SIG-M5 treated with dmso at 0.1 percent for 504 hours (cell line): ENCODE data around the gene SLC25A10.

Source experiments
- DNase-seq: peaks from one replicate; lab custom pipeline; 2025; ENCODE audit not compliant: unreplicated experiment; lab: John Stamatoyannopoulos, UW

Gene SLC25A10

GRCh38 chr17:81686614-81687013 lies 25.5 kb upstream of the SLC25A10 start:
- no peak for DNase-seq

- no peak for DNase-seq
These were observed 24.1 kb upstream of the SLC25A10 start for GRCh38 chr17:81687770-81688541.

DNA sequence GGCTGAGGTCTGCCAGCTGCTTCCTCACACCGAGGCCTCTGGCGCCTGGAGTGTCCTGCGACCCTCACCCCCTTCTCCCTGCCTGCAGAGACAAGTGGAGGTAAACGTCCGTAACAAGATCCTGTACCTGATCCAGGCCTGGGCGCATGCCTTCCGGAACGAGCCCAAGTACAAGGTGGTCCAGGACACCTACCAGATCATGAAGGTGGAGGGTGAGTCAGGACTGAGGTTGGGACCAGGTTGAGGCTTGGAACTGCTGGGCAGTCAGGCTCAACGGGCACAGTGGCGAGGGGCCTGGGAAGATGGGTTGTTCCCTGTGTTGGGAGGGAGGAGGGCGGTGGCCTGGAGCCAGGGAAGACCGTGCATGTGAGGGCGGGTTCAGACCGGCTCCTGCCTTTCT lies 23.5 kb upstream of the SLC25A10 start:
- no peak for DNase-seq

- no peak for DNase-seq
These were observed 22.0 kb upstream of the SLC25A10 start for GRCh38 chr17:81690066-81690465.

DNA sequence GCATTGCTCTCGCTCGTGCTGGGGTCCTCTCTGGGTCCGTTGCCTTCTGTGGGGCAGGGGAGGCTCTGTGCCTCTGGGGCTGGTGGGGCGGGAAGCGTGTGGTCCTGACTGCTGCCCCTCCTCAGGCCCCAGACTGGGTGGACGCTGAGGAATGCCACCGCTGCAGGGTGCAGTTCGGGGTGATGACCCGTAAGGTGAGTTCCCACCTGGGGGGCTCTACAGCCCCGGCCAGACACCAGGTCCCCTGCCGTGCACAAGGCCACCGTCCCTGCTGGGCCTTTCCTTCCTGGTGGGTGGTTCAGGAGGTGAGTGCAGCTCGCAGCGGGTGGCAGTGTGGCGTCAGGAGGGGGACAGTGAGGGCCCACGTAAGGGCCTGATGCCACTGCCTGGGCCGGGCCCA lies 21.5 kb upstream of the SLC25A10 start:
- DNase-seq = no peak

DNA sequence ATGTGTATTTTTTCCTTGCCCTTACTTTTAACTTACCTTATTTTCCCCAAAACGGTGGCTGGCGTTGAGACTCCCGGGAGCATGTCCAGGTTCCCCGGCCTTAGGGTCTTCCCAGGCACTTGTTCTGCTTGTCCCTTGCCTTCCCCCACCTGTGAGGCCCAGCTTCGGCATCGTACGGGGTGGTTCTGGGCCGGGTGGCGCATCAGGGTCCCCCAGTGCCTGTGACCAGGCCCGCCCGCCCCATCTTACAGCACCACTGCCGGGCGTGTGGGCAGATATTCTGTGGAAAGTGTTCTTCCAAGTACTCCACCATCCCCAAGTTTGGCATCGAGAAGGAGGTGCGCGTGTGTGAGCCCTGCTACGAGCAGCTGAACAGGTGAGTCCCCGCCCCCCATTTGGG lies 20.9 kb upstream of the SLC25A10 start:
- DNase-seq = no peak

GRCh38 chr17:81691608-81692007 lies 20.5 kb upstream of the SLC25A10 start:
- no peak for DNase-seq

- DNase-seq = no peak
These were observed 18.4 kb upstream of the SLC25A10 start for GRCh38 chr17:81693509-81694210.

DNA sequence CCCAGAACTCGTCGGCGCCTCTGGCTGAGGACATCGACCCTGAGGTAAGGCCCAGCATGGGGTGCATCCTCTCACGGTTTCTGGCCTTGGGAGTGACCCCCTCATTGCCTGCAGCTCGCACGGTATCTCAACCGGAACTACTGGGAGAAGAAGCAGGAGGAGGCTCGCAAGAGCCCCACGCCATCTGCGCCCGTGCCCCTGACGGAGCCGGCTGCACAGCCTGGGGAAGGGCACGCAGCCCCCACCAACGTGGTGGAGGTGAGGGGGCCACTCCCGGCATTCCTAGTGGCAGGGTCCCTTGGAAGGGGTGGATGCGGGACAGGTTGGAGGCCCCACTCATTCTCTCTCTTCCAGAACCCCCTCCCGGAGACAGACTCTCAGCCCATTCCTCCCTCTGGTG lies 17.3 kb upstream of the SLC25A10 start:
- DNase-seq = no peak

DNA sequence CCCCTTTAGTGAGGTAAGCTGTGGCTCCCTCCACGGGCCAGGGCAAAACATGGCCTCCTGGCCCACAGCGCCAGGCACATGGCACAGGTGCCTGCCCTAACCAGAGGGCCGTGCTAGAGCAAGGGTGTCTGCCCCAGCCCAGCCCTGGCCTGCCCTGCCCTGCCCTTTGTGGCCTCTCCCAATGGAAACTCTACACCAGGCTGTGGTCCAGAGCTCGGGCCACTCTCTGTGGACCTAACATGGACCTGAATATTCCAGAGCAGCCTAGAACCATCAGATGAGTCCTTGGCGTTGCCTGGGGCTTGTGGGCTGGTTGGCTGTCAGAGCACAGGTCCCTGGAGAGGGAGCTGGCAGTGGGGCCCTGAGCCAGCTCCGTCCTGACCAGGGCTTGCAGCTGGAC lies 16.9 kb upstream of the SLC25A10 start:
- no peak for DNase-seq

DNA sequence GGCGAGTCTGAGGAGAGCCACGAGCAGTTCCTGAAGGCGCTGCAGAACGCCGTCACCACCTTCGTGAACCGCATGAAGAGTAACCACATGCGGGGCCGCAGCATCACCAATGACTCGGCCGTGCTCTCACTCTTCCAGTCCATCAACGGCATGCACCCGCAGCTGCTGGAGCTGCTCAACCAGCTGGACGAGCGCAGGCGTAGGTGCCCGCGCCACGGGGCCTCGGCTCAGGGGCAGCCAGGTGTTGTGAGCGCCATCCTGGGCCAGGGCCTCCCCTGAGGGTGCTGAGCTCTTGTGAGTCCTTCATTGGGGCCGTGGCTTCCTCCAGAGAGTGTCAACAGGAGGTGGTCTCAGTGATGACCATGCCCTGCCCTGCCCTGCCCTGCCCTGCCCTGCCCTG lies 16.3 kb upstream of the SLC25A10 start:
- DNase-seq = no peak

GRCh38 chr17:81696218-81696941 lies 15.7 kb upstream of the SLC25A10 start:
- no peak for DNase-seq

GRCh38 chr17:81697261-81698044 lies 14.6 kb upstream of the SLC25A10 start:
- no peak for DNase-seq

GRCh38 chr17:81700353-81701287 lies 11.5 kb upstream of the SLC25A10 start:
- no peak for DNase-seq

DNA sequence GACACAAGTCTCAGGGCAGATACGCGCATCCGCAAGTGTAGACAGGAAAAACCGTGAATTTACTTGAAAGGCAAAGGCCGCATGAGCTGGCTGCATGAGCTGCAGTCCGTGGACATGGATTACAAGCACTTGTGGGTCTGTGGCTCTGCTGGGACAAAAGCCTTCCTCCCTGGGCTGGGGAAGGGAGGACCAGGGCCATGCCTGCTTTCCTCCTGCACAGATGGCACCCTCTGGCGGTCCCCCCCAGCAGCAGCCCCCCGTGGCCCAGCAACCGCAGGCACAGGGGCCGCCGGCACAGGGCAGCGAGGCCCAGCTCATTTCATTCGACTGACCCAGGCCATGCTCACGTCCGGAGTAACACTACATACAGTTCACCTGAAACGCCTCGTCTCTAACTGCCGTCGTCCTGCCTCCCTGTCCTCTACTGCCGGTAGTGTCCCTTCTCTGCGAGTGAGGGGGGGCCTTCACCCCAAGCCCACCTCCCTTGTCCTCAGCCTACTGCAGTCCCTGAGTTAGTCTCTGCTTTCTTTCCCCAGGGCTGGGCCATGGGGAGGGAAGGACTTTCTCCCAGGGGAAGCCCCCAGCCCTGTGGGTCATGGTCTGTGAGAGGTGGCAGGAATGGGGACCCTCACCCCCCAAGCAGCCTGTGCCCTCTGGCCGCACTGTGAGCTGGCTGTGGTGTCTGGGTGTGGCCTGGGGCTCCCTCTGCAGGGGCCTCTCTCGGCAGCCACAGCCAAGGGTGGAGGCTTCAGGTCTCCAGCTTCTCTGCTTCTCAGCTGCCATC lies 10.6 kb upstream of the SLC25A10 start:
- peak; percentile 58 for DNase-seq

DNA sequence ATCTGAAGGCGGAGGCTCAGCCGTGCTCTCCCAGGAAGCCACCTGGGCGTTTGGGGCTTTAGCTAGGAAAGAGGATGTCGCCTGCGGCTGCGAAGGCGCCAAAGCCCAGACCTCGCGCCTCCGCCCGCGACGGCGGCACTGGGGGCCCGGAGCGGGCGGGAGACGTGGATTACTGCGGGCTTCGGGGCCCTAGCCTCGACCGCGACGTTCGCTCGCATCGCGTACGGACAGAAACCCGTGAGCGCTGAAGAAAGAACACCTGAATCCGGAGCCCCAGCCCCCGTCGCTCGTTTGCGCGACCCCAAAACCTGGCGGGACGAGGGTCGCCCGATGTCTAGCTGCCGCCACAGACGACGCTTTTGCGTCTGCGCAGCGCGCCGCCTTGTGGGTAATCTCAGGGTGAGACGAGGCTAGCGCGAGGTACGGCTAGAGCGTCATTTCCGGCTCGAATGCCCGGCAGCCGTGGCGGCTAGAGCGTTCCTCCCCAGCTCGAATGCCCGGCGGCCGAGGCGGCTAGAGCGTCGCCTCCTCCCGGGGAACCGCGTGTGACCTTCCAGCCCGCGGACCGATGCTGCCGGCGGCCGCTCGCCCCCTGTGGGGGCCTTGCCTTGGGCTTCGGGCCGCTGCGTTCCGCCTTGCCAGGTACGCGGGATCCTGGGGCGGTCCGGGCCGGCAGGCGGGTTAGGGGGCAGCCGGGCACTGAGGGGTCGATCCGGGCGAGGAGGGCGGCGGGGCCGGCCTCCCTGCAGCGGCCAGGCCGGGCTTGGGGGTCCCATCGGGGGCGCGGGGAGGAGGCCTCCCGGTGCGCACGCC lies 8.9 kb upstream of the SLC25A10 start, which contains the start of gene MRPL12:
Gene MRPL12, plus strand, starts transcription at position 434 of the 813 bp plus-strand sequence. Its CDS starts 135 bp downstream, at position 569.
- DNase-seq = peak; percentile 91

- no peak for DNase-seq
These were observed 8.1 kb upstream of the SLC25A10 start for GRCh38 chr17:81703747-81704654.
